ENCODE measurements around the gene IRX2. TPM values are rescaled to one million over a fixed set of nuclear protein-coding genes. Genes with fewer than 3 reads are reported as not detected.

Gene IRX2
- total RNA-seq, 1 donor from 2014 or later, result 6.7 TPM

- Histone ChIP-seq H3K9me3 (ENCODE audit: insufficient read depth, low read depth, low read length) (no peaks in the 10 kb centered on the region), H3K9ac (ENCODE audit: low read length) (peak overlapping the region; percentile 79), H3K27me3 (ENCODE audit: insufficient read depth, low read length) (peaks cover 7% of the 10 kb centered on the region), H4K20me1 (ENCODE audit: insufficient read depth, low read length) (peaks cover 6% of the 10 kb centered on the region), H3K36me3 (ENCODE audit: insufficient read depth, low read length) (no peaks in the 10 kb centered on the region), H2AFZ (ENCODE audit: low read depth, low read length) (peak overlapping the region; percentile 35), H3K4me1 (ENCODE audit: insufficient read depth, low read length) (peaks cover 15% of the 10 kb centered on the region), H3K79me2 (ENCODE audit: insufficient read depth, low read length) (peaks cover 22% of the 10 kb centered on the region), H3K27ac (ENCODE audit: low read depth, low read length) (peak overlapping the region; percentile 53), H3K4me3 (ENCODE audit: insufficient read depth, low read depth, low read length) (peak overlapping the region; percentile 65), H3K4me2 (ENCODE audit: low read length) (peak overlapping the region; percentile 90)
- TF ChIP-seq CTCF (IDR thresholded peaks at IDR 0.05; ENCODE audit: insufficient read depth, low read depth, low read length), result no peak
- TF ChIP-seq EZH2 (IDR thresholded peaks at IDR 0.05; ENCODE audit: insufficient read depth, low read length), result no peak
- H3K27ac Mint-ChIP-seq (ENCODE audit: unreplicated experiment), result peak overlapping the region; percentile 69
- peaks cover 2% of the 10 kb centered on the region for H3K36me3 Mint-ChIP-seq (ENCODE audit: low read depth, unreplicated experiment)
- H3K4me1 Mint-ChIP-seq (ENCODE audit: low read depth, unreplicated experiment), result peaks cover 21% of the 10 kb centered on the region
- H3K9me3 Mint-ChIP-seq (ENCODE audit: unreplicated experiment), result peaks cover 3% of the 10 kb centered on the region
- no peak for DNase-seq (ENCODE audit: low read depth)
- H3K4me3 Mint-ChIP-seq (ENCODE audit: unreplicated experiment), result peak overlapping the region; percentile 69
- H3K27me3 Mint-ChIP-seq (ENCODE audit: low read depth, unreplicated experiment), result peaks cover 16% of the 10 kb centered on the region
- no peak for FAIRE-seq
These were observed 3.7 kb upstream of the IRX2 start for GRCh38 chr5:2755076-2755680.

- peaks cover 7% of the 10 kb centered on the region for H3K9me3 Mint-ChIP-seq (ENCODE audit: unreplicated experiment)
- H2AFZ ChIP-seq (ENCODE audit: low read depth, low read length), result peak overlapping the region; percentile 35
These were observed 3.2 kb upstream of the IRX2 start for GRCh38 chr5:2754581-2755075.

More at GRCh38 chr5:2754581-2755075, 3.2 kb upstream of the IRX2 start:
- TF ChIP-seq CTCF (IDR thresholded peaks at IDR 0.05; ENCODE audit: insufficient read depth, low read depth, low read length) (no peak), EZH2 (IDR thresholded peaks at IDR 0.05; ENCODE audit: insufficient read depth, low read length) (no peak)
- Histone ChIP-seq H3K9ac (ENCODE audit: low read length) (peak overlapping the region; percentile 79), H4K20me1 (ENCODE audit: insufficient read depth, low read length) (peaks cover 11% of the 10 kb centered on the region), H3K9me3 (ENCODE audit: insufficient read depth, low read depth, low read length) (no peaks in the 10 kb centered on the region), H3K4me2 (ENCODE audit: low read length) (peak overlapping the region; percentile 90), H3K27ac (ENCODE audit: low read depth, low read length) (peak overlapping the region; percentile 53), H3K4me1 (ENCODE audit: insufficient read depth, low read length) (peaks cover 15% of the 10 kb centered on the region), H3K79me2 (ENCODE audit: insufficient read depth, low read length) (peaks cover 27% of the 10 kb centered on the region), H3K27me3 (ENCODE audit: insufficient read depth, low read length) (peaks cover 7% of the 10 kb centered on the region), H3K4me3 (ENCODE audit: insufficient read depth, low read depth, low read length) (peak overlapping the region; percentile 42), H3K36me3 (ENCODE audit: insufficient read depth, low read length) (no peaks in the 10 kb centered on the region)
- Mint-ChIP-seq H3K4me3 (ENCODE audit: unreplicated experiment) (peak overlapping the region; percentile 15), H3K4me1 (ENCODE audit: low read depth, unreplicated experiment) (peaks cover 21% of the 10 kb centered on the region), H3K27me3 (ENCODE audit: low read depth, unreplicated experiment) (peaks cover 19% of the 10 kb centered on the region), H3K27ac (ENCODE audit: unreplicated experiment) (no peak overlapping the region), H3K36me3 (ENCODE audit: low read depth, unreplicated experiment) (peaks cover 5% of the 10 kb centered on the region)
- FAIRE-seq, result no peak
- DNase-seq (ENCODE audit: low read depth), result no peak

Data from astrocyte (in vitro differentiated cells and primary cell).